ENCODE measurements around the gene PAPLN. TPM values are rescaled to one million over a fixed set of nuclear protein-coding genes. Genes with fewer than 3 reads are reported as not detected.

PAPLN gene
- total and polyA plus RNA-seq, 9 of the 15 experiments (the other 6 are each of a cell fraction or from before 2014, with no cell fraction given), result 0.43 to 3.5 (median 1.7) TPM

DNA sequence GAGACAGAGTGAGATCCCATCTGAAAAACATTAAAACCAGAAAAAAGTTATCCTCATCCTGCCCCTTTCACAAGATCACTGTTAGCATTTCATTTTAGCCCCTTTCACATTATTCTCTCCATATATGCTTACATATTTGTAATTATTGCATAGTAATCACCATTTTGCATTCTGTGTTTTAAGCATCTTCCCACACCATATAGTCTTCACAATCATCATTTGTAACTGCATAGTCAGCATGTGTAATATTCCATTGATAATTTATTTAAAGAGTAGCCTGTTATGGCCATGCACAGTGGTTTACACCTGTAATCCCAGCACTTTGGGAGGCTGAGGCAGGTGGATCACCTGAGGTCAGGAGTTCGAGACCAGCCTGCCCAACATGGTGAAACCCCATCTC lies 11.8 kb downstream of the PAPLN start:
- no peak overlapping the region for H2AFZ ChIP-seq (ENCODE audit: low read depth, low read length)
- WGBS (ENCODE audit: insufficient coverage, low coverage, missing lambda C conversion rate), result 100% methylated on average over 1 of the region's 1 CpG
- POLR2A ChIA-PET, result no interaction called here
- H3K9me3 ChIP-seq (replicated peaks; ENCODE audit: control insufficient read depth, insufficient read depth, low read depth, low read length), result no peaks in the 10 kb centered on the region
- CTCF ChIA-PET (ENCODE audit: low intra/inter-chr PET ratio), result no interaction called here
- no peaks in the 10 kb centered on the region for H3K79me2 ChIP-seq (ENCODE audit: control insufficient read depth, insufficient read depth, low read length)
- H3K9me1 ChIP-seq (ENCODE audit: control insufficient read depth, insufficient read depth, low read length), result no peaks in the 10 kb centered on the region
- no peaks in the 10 kb centered on the region for H3K36me3 ChIP-seq (ENCODE audit: control insufficient read depth, insufficient read depth, low read length)
- TF ChIP-seq ZMIZ1 (IDR thresholded peaks at IDR 0.05; ENCODE audit: low read depth in 2 of 2, low read length in 2 of 2) (no peak), ZNF316 (IDR thresholded peaks at IDR 0.05) (peak; percentile 67), DDX20 (tag; IDR thresholded peaks at IDR 0.05; ENCODE audit: low read depth) (no peak), ATF1 (CRISPR knock-in tag; IDR thresholded peaks at IDR 0.05) (no peak), ATF1 (tag; IDR thresholded peaks at IDR 0.05) (no peak), C11orf30 (IDR thresholded peaks at IDR 0.05; ENCODE audit: low read depth) (peak; percentile 56)
- TF ChIP-seq, protein P1, sequence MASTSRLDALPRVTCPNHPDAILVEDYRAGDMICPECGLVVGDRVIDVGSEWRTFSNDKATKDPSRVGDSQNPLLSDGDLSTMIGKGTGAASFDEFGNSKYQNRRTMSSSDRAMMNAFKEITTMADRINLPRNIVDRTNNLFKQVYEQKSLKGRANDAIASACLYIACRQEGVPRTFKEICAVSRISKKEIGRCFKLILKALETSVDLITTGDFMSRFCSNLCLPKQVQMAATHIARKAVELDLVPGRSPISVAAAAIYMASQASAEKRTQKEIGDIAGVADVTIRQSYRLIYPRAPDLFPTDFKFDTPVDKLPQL (IDR thresholded peaks at IDR 0.05; ENCODE audit: extremely low read depth, insufficient read length), result no peak
- DNase-seq (ENCODE audit: extremely low read depth in 1 of 4, low spot score in 3 of 4) (no peak), FAIRE-seq (no peak), ATAC-seq (no peak)
- intact Hi-C loops (cut with micrococcal nuclease), result no loop called here
- in situ Hi-C loops (cut with MboI), result no loop called here
- H3K9ac ChIP-seq (ENCODE audit: insufficient read depth in 1 of 2, low read depth in 2 of 2, low read length in 2 of 2), result no peak overlapping the region
- no peak overlapping the region for H3K4me2 ChIP-seq (ENCODE audit: insufficient read depth, low read length)
- no TSS peak for BruUV-seq (replicated peaks)
- peak overlapping the region; percentile 26; the same call in 1 of the 3 replicates for H3K27ac ChIP-seq (ENCODE audit: extremely low read depth, low read depth, low read length)
- H4K20me1 ChIP-seq (replicated peaks; ENCODE audit: control insufficient read depth, insufficient read depth, low read length), result no peaks in the 10 kb centered on the region
- H3K27me3 ChIP-seq (ENCODE audit: control insufficient read depth in 2 of 2, insufficient read depth in 2 of 2, low read length in 2 of 2), result peaks cover 0 to 9% of the 10 kb centered on the region in 2 experiments; a peak in 2 of 5 replicates
- no peak overlapping the region for H3K4me3 ChIP-seq
- H3K4me1 ChIP-seq (replicated peaks in 1 of 2; ENCODE audit: control insufficient read depth in 2 of 2, insufficient read depth in 2 of 2, low read length in 2 of 2), result peaks cover 9 to 28% of the 10 kb centered on the region in 2 experiments; a peak in 4 of 5 replicates
